Neural progenitor cell (in vitro differentiated cells): ENCODE results near the gene SIGLEC10. TPM values are rescaled to one million over a fixed set of nuclear protein-coding genes. Genes with fewer than 3 reads are reported as not detected.

Experiments
- DNase-seq: peaks from one replicate; pipeline ENCODE4 v3.0.0-alpha.2; 2016; ENCODE audit warnings: low spot score
- H2AFZ ChIP-seq: fragments of 200-600 bp; sonication (generic); replicated peaks from 2 replicates; pipeline ENCODE4 v1.6.1; 2016; ENCODE audit warnings: antibody characterized with exemption
- H3F3A ChIP-seq: fragments of 200-600 bp; sonication (generic); 2 replicates; pipeline ENCODE4 v1.6.1; 2016; ENCODE audit warnings: antibody characterized with exemption, low read depth
- H3K27ac ChIP-seq: fragments of 200-600 bp; sonication (generic); 2 replicates; pipeline ENCODE4 v1.5.1; 2016; ENCODE audit warnings: mild to moderate bottlenecking
- H3K27me3 ChIP-seq: fragments of 200-600 bp; sonication (generic); 2 replicates; pipeline ENCODE4 v1.6.1; 2016; ENCODE audit warnings: mild to moderate bottlenecking, moderate library complexity
- H3K36me3 ChIP-seq: fragments of 200-600 bp; sonication (generic); 2 replicates; pipeline ENCODE4 v1.5.1; 2016
- H3K4me1 ChIP-seq: fragments of 200-600 bp; sonication (generic); 2 replicates; pipeline ENCODE4 v1.6.1; 2016; ENCODE audit warnings: mixed run types
- H3K4me2 ChIP-seq: fragments of 200-600 bp; sonication (generic); 2 replicates; pipeline ENCODE4 v1.6.1; 2016
- H3K4me3 ChIP-seq: fragments of 200-600 bp; sonication (generic); 2 replicates; pipeline ENCODE4 v1.5.1; 2016
- H3K79me2 ChIP-seq: fragments of 200-600 bp; sonication (generic); 2 replicates; pipeline ENCODE4 v1.6.1; 2016; ENCODE audit warnings: low read depth
- H3K9ac ChIP-seq: fragments of 200-600 bp; sonication (generic); 2 replicates; pipeline ENCODE4 v1.6.1; 2016
- H3K9me3 ChIP-seq: fragments of 200-600 bp; sonication (generic); 2 replicates; pipeline ENCODE4 v1.5.1; 2016; ENCODE audit warnings: low read depth
- H4K20me1 ChIP-seq: fragments of 200-600 bp; sonication (generic); 2 replicates; pipeline ENCODE4 v1.6.1; 2016; ENCODE audit warnings: low read depth
- H3K27ac Mint-ChIP-seq: 3 replicates; pipeline ENCODE4 v1.8.0; 2021; ENCODE audit warnings: mixed read lengths
- H3K27me3 Mint-ChIP-seq: 2 replicates; pipeline ENCODE4 v1.8.0; 2022; ENCODE audit warnings: low read depth, mild to moderate bottlenecking, inconsistent platforms, moderate library complexity, mixed read lengths; ENCODE audit not compliant: insufficient read depth
- H3K36me3 Mint-ChIP-seq: 3 replicates; pipeline ENCODE4 v1.8.0; 2021; ENCODE audit warnings: mixed read lengths
- H3K4me1 Mint-ChIP-seq: 3 replicates; pipeline ENCODE4 v1.8.0; 2021; ENCODE audit warnings: mixed read lengths
- H3K4me3 Mint-ChIP-seq: 3 replicates; pipeline ENCODE4 v1.8.0; 2021; ENCODE audit warnings: mild to moderate bottlenecking, moderate library complexity, mixed read lengths
- H3K9me3 Mint-ChIP-seq: 3 replicates; pipeline ENCODE4 v1.8.0; 2020; ENCODE audit warnings: mixed read lengths
- EZH2 ChIP-seq: fragments of 200-600 bp; sonication (generic); IDR thresholded peaks from 2 replicates; pipeline ENCODE4 v1.6.1; 2017; ENCODE audit warnings: antibody characterized with exemption, mild to moderate bottlenecking, moderate library complexity
- EZH2phosphoT487 ChIP-seq: fragments of 200-600 bp; sonication (generic); IDR thresholded peaks from 2 replicates; pipeline ENCODE4 v1.6.1; 2017; ENCODE audit warnings: antibody characterized with exemption
- total RNA-seq: library from RNA; depleted of rRNA; stranded (reverse); fragments of >200 nt; gene quantifications from 2 replicates; pipeline ENCODE4 v1.2.3, GENCODE V29; 2015; ENCODE audit warnings: low replicate concordance
- TF ChIP-seq, protein P1 (sequence below): fragments of 200-600 bp; sonication (generic); IDR thresholded peaks from 2 replicates; pipeline ENCODE4 v1.5.1; 2017; ENCODE audit warnings: antibody characterized with exemption, mild to moderate bottlenecking

SIGLEC10 gene
- total RNA-seq, 1 donor from 2014 or later, result not detected

DNA sequence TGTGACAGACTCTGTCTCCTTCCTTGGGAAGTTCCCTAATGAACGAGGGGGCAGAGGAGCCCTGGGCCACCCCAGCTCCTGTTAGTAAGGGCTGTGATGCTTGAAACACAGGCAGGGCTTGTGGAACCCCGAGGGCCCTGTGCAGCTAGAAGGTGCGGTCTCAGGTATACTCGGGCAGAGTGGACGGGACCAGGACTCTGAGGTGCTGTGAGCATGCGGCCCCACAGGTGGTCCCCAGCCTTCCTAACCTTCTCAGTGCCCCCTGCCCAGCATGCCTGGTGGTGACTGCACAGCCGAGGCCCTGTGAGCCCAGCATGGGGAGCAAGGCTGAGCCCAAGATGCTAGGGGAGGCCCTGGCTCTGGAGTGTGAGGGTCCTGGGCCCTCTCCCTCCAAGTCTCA lies 44.8 kb upstream of the SIGLEC10 start:
- no peaks in the 10 kb centered on the region for H3K36me3 Mint-ChIP-seq
- H3K4me1 Mint-ChIP-seq, result no peaks in the 10 kb centered on the region
- no peak overlapping the region for H3K9ac ChIP-seq
- no peak overlapping the region for H3K4me3 Mint-ChIP-seq
- H3K4me1 ChIP-seq, result no peaks in the 10 kb centered on the region
- H2AFZ ChIP-seq, result no peak overlapping the region
- no peak overlapping the region for H3K4me2 ChIP-seq
- no peaks in the 10 kb centered on the region for H4K20me1 ChIP-seq
- no peak overlapping the region for H3K27ac ChIP-seq
- H3K36me3 ChIP-seq, result no peaks in the 10 kb centered on the region
- H3K9me3 ChIP-seq, result no peaks in the 10 kb centered on the region
- H3K27ac Mint-ChIP-seq, result no peak overlapping the region
- TF ChIP-seq EZH2 (no peak), EZH2phosphoT487 (no peak)
- TF ChIP-seq, protein P1, sequence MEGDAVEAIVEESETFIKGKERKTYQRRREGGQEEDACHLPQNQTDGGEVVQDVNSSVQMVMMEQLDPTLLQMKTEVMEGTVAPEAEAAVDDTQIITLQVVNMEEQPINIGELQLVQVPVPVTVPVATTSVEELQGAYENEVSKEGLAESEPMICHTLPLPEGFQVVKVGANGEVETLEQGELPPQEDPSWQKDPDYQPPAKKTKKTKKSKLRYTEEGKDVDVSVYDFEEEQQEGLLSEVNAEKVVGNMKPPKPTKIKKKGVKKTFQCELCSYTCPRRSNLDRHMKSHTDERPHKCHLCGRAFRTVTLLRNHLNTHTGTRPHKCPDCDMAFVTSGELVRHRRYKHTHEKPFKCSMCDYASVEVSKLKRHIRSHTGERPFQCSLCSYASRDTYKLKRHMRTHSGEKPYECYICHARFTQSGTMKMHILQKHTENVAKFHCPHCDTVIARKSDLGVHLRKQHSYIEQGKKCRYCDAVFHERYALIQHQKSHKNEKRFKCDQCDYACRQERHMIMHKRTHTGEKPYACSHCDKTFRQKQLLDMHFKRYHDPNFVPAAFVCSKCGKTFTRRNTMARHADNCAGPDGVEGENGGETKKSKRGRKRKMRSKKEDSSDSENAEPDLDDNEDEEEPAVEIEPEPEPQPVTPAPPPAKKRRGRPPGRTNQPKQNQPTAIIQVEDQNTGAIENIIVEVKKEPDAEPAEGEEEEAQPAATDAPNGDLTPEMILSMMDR, result no peak
- H3K4me3 ChIP-seq, result no peak overlapping the region
- H3F3A ChIP-seq, result no peaks in the 10 kb centered on the region
- peaks cover 32% of the 10 kb centered on the region for H3K27me3 ChIP-seq
- no peaks in the 10 kb centered on the region for H3K79me2 ChIP-seq
- H3K9me3 Mint-ChIP-seq, result peaks cover 3% of the 10 kb centered on the region
- no peak for DNase-seq
- peaks cover 22% of the 10 kb centered on the region for H3K27me3 Mint-ChIP-seq

DNA sequence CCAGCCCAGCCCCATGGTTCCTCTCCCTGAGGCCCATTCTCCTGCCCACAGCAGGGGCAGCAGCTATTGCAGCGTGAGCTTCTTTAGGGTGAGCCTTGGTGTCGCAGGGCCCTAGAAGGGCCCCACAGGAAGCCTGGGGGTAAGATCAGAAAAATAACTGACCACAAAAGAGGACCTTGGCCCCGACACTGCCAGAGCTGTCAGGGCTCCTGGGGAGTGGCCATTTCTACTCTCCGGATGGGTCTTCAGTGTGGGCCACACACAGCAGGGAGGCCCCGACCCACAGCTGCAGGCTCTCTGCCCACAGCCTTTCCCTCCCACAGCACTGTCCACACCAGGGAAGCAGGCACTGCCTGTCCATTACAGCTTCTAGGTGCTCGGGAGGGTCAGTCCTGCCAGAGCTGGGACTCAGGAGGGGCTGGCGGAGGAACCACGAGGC lies 44.3 kb upstream of the SIGLEC10 start:
- H3K27ac Mint-ChIP-seq, result no peak overlapping the region
- no peaks in the 10 kb centered on the region for H3K4me1 ChIP-seq
- no peak overlapping the region for H3K4me3 ChIP-seq
- no peaks in the 10 kb centered on the region for H3F3A ChIP-seq
- no peak for DNase-seq
- H3K4me1 Mint-ChIP-seq, result no peaks in the 10 kb centered on the region
- no peaks in the 10 kb centered on the region for H3K79me2 ChIP-seq
- no peak overlapping the region for H3K4me2 ChIP-seq
- no peak overlapping the region for H3K4me3 Mint-ChIP-seq
- H3K9ac ChIP-seq, result no peak overlapping the region
- H3K9me3 Mint-ChIP-seq, result peaks cover 3% of the 10 kb centered on the region
- H3K9me3 ChIP-seq, result no peaks in the 10 kb centered on the region
- no peak overlapping the region for H2AFZ ChIP-seq
- H3K36me3 ChIP-seq, result no peaks in the 10 kb centered on the region
- H3K36me3 Mint-ChIP-seq, result no peaks in the 10 kb centered on the region
- peaks cover 26% of the 10 kb centered on the region for H3K27me3 ChIP-seq
- no peaks in the 10 kb centered on the region for H4K20me1 ChIP-seq
- H3K27me3 Mint-ChIP-seq, result peaks cover 22% of the 10 kb centered on the region
- TF ChIP-seq, protein P1, result no peak
- TF ChIP-seq EZH2phosphoT487 (no peak), EZH2 (no peak)
- H3K27ac ChIP-seq, result no peak overlapping the region

DNA sequence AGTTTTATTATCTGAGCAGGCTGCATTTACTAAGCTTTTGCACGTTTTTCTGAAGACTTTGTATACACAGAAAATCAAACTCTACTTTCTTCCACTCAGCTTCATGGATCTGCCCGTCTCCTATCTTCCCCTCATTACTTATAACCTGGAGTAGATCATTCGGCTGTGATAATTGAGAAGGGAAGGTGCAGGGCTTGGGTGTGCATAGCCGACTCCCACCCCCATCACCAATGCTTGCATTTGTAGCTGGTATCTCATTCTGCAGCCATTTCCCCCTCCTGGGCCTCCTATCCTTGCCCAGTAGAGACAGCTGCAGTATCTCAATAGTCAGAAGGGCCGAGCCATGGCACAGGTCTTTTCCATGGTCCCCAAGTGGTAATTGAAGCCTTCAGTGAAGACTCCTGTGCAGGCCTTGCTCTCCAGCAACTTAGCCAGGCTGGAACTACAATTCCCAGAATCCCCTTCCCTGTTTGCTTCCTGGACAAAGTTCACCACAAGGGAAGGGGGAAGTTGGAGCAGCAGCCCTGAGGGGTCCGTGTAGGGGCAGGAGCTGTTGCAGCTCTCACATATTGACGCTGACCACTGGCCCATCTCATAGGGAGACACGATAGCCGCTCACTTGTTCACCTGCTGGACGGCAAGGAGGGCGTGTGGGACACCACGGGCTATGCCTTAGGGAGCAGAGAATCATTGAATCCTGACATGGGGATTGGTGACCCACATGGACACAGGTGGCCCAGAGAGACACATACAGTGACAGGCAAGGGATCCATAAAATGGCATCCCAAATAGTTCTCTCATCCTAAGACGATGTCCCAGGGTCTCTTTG lies 42.9 kb upstream of the SIGLEC10 start:
- H3K4me1 ChIP-seq, result no peaks in the 10 kb centered on the region
- no peaks in the 10 kb centered on the region for H3K79me2 ChIP-seq
- no peak overlapping the region for H3K9ac ChIP-seq
- no peak overlapping the region for H3K27ac ChIP-seq
- H3K27ac Mint-ChIP-seq, result no peak overlapping the region
- no peaks in the 10 kb centered on the region for H4K20me1 ChIP-seq
- H3K27me3 ChIP-seq, result peaks cover 13% of the 10 kb centered on the region
- TF ChIP-seq EZH2phosphoT487, result no peak
- no peak for TF ChIP-seq EZH2
- TF ChIP-seq, protein P1, result no peak
- H3K9me3 ChIP-seq, result no peaks in the 10 kb centered on the region
- peak overlapping the region; percentile 62 for H3K4me3 Mint-ChIP-seq
- no peaks in the 10 kb centered on the region for H3K36me3 Mint-ChIP-seq
- no peak overlapping the region for H2AFZ ChIP-seq
- H3K27me3 Mint-ChIP-seq, result peaks cover 22% of the 10 kb centered on the region
- H3K36me3 ChIP-seq, result no peaks in the 10 kb centered on the region
- peaks cover 3% of the 10 kb centered on the region for H3K9me3 Mint-ChIP-seq
- H3K4me1 Mint-ChIP-seq, result no peaks in the 10 kb centered on the region
- no peaks in the 10 kb centered on the region for H3F3A ChIP-seq
- no peak overlapping the region for H3K4me2 ChIP-seq
- DNase-seq, result peak; percentile 13
- no peak overlapping the region for H3K4me3 ChIP-seq
